ENCODE measurements around the gene DMC1. TPM values are rescaled to one million over a fixed set of nuclear protein-coding genes. Genes with fewer than 3 reads are reported as not detected.
"Not testable (repeated sequence)": the region's sequence is repeated elsewhere in the genome, so short reads cannot be mapped to it uniquely, and the experiment has no call there.

DMC1 gene
- total and polyA plus RNA-seq, 9 of the 15 experiments (the other 6 are each of a cell fraction or from before 2014, with no cell fraction given): 5.5 to 55.5 (median 9.8) TPM

DNA sequence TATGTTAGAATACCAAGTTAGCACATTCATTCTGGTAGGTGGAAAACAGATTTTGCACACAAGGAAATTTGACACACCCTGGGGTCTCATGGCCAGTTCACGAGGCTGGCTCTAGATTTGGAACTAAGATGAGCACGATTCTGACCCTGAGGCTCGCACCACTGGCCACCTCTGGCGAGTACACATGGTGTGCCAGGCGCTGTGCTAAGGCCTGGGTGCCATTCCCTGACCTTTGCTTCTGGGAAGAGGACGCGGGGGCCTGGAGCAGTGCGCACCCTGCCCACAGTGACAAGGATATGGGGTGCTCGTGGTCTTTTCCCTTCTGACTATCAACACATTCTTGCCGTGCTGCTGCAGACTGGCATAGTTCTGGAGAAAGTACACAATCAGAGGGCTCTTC lies 29.5 kb upstream of the DMC1 start:
- Histone ChIP-seq H3K9me3 (replicated peaks; ENCODE audit: control insufficient read depth, insufficient read depth, low read depth, low read length) (no peaks in the 10 kb centered on the region), H3K4me3 (no peak overlapping the region), H3K36me3 (ENCODE audit: control insufficient read depth, insufficient read depth, low read length) (no peaks in the 10 kb centered on the region), H3K27me3 (ENCODE audit: control insufficient read depth in 2 of 2, insufficient read depth in 2 of 2, low read length in 2 of 2) (0 out of 5 replicates have a peak, but pooled peaks cover 0 to 4% of the 10 kb centered on the region in 2 experiments), H2AFZ (ENCODE audit: low read depth, low read length) (no peak overlapping the region), H3K4me2 (ENCODE audit: insufficient read depth, low read length) (no peak overlapping the region), H3K9ac (ENCODE audit: insufficient read depth in 1 of 2, low read depth in 2 of 2, low read length in 2 of 2) (no peak overlapping the region), H3K4me1 (replicated peaks in 1 of 2; ENCODE audit: control insufficient read depth in 2 of 2, insufficient read depth in 2 of 2, low read length in 2 of 2) (no peaks in the 10 kb centered on the region; a peak in 1 of 5 replicates), H3K9me1 (ENCODE audit: control insufficient read depth, insufficient read depth, low read length) (no peaks in the 10 kb centered on the region), H3K79me2 (ENCODE audit: control insufficient read depth, insufficient read depth, low read length) (no peaks in the 10 kb centered on the region), H4K20me1 (replicated peaks; ENCODE audit: control insufficient read depth, insufficient read depth, low read length) (no peaks in the 10 kb centered on the region), H3K27ac (ENCODE audit: extremely low read depth, low read depth, low read length) (no peak overlapping the region)
- BruUV-seq (replicated peaks): no TSS peak
- WGBS (ENCODE audit: insufficient coverage, low coverage, missing lambda C conversion rate): 46% methylated on average over 7 of the region's 10 CpGs
- DNase-seq (ENCODE audit: extremely low read depth in 1 of 4, low spot score in 3 of 4) (no peak), ATAC-seq (no peak), FAIRE-seq (no peak)
- POLR2A ChIA-PET: interaction anchor here (1.4 to 1.5 kb wide), 2 partner anchors 10 to 15 kb away, joined by 3 to 4 read pairs; no protein-coding TSS in a partner anchor
- in situ Hi-C loops (cut with MboI) (loop anchor here (25.0 kb wide), 1 partner anchor 537 kb away; the partner anchor contains the start of gene PICK1), intact Hi-C loops (cut with micrococcal nuclease) (no loop called here)
- TF ChIP-seq TAF1 (IDR thresholded peaks at IDR 0.05; ENCODE audit: control insufficient read depth, extremely low read depth, insufficient read depth, low read length, severe bottlenecking) (no peak), PHB (CRISPR knock-in tag; IDR thresholded peaks at IDR 0.05) (no peak), CHAMP1 (IDR thresholded peaks at IDR 0.05) (no peak), RBFOX2 (IDR thresholded peaks at IDR 0.05; ENCODE audit: low read depth, low read length) (no peak), PKNOX1 (IDR thresholded peaks at IDR 0.05) (no peak)
- TF ChIP-seq, protein P1, sequence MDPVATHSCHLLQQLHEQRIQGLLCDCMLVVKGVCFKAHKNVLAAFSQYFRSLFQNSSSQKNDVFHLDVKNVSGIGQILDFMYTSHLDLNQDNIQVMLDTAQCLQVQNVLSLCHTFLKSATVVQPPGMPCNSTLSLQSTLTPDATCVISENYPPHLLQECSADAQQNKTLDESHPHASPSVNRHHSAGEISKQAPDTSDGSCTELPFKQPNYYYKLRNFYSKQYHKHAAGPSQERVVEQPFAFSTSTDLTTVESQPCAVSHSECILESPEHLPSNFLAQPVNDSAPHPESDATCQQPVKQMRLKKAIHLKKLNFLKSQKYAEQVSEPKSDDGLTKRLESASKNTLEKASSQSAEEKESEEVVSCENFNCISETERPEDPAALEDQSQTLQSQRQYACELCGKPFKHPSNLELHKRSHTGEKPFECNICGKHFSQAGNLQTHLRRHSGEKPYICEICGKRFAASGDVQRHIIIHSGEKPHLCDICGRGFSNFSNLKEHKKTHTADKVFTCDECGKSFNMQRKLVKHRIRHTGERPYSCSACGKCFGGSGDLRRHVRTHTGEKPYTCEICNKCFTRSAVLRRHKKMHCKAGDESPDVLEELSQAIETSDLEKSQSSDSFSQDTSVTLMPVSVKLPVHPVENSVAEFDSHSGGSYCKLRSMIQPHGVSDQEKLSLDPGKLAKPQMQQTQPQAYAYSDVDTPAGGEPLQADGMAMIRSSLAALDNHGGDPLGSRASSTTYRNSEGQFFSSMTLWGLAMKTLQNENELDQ (CRISPR knock-in tag; IDR thresholded peaks at IDR 0.05; ENCODE audit: borderline replicate concordance): no peak
- CTCF ChIA-PET (ENCODE audit: low intra/inter-chr PET ratio): no interaction called here

GRCh38 chr22:38582923-38583322 lies 12.9 kb upstream of the DMC1 start:
- H3K9me3 ChIP-seq (replicated peaks; ENCODE audit: control insufficient read depth, insufficient read depth, low read depth, low read length): not testable (repeated sequence)
- WGBS (ENCODE audit: insufficient coverage, low coverage, missing lambda C conversion rate): 28% methylated on average over 3 of the region's 3 CpGs
- POLR2A ChIA-PET: interaction anchor here (0.6 kb wide), 1 partner anchor 72 kb away, joined by 3 read pairs; no protein-coding TSS in a partner anchor

More at GRCh38 chr22:38582923-38583322, 12.9 kb upstream of the DMC1 start:
- BruUV-seq (replicated peaks); H4K20me1 ChIP-seq (replicated peaks; ENCODE audit: control insufficient read depth, insufficient read depth, low read length); FAIRE-seq; ATAC-seq; H3K36me3 ChIP-seq (ENCODE audit: control insufficient read depth, insufficient read depth, low read length); H3K9me1 ChIP-seq (ENCODE audit: control insufficient read depth, insufficient read depth, low read length); H3K4me3 ChIP-seq; intact Hi-C loops (cut with micrococcal nuclease); CTCF ChIA-PET (ENCODE audit: low intra/inter-chr PET ratio); H3K27ac ChIP-seq (ENCODE audit: extremely low read depth, low read depth, low read length); H3K27me3 ChIP-seq (ENCODE audit: control insufficient read depth in 2 of 2, insufficient read depth in 2 of 2, low read length in 2 of 2); H3K4me1 ChIP-seq (replicated peaks in 1 of 2; ENCODE audit: control insufficient read depth in 2 of 2, insufficient read depth in 2 of 2, low read length in 2 of 2); H3K9ac ChIP-seq (ENCODE audit: insufficient read depth in 1 of 2, low read depth in 2 of 2, low read length in 2 of 2); H3K79me2 ChIP-seq (ENCODE audit: control insufficient read depth, insufficient read depth, low read length); DNase-seq (ENCODE audit: extremely low read depth in 1 of 4, low spot score in 3 of 4); H2AFZ ChIP-seq (ENCODE audit: low read depth, low read length); H3K4me2 ChIP-seq (ENCODE audit: insufficient read depth, low read length): not testable (repeated sequence)
- in situ Hi-C loops (cut with MboI): loop anchor here (25.0 kb wide), 1 partner anchor 521 kb away; the partner anchor contains the start of gene PICK1

All from K562 (cell line).